Stimulated activated CD8-positive, alpha-beta memory T cell treated with anti-CD3 and anti-CD28 coated beads, Interleukin-7, amount 100 ng/mL, for 48 hours (primary cell): ENCODE data around the gene GPR61.

ENCODE experiments used
- DNase-seq, 2 donors: peaks; one replicate each; pipeline ENCODE4 v3.0.0-alpha.2; 2020; ENCODE audit warnings: low read depth in 1 of 2; ENCODE audit errors: extremely low read depth in 1 of 2

Gene GPR61

DNA sequence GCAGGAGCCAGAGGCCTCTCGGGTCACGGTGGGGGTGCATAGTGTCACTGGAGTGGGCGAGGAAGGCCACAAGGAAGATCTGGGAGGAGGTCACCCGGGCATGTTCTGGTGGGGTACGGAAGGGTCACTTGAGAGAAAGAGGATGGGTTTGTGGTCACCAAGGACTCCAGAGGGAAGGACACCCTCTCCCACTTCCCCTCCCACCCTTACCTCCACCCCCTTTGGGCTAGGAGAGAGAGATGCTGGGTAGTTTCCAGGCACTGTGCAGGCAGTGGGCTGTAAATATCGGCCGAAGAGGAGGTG is 30.8 kb upstream of the GPR61 start:
- DNase-seq, result no peak

- peak; percentile 30 for DNase-seq
Measured at GRCh38 chr1:109509176-109510134, 30.2 kb upstream of the GPR61 start, which contains the start of gene AMIGO1. Gene AMIGO1, minus strand, starts transcription at chr1:109509727. Its CDS starts 815 bp downstream, at chr1:109508912.

- no peak for DNase-seq
Measured at GRCh38 chr1:109513110-109513710, 26.5 kb upstream of the GPR61 start.

- DNase-seq, result no peak
Measured at GRCh38 chr1:109514846-109515245, 24.8 kb upstream of the GPR61 start.

DNA sequence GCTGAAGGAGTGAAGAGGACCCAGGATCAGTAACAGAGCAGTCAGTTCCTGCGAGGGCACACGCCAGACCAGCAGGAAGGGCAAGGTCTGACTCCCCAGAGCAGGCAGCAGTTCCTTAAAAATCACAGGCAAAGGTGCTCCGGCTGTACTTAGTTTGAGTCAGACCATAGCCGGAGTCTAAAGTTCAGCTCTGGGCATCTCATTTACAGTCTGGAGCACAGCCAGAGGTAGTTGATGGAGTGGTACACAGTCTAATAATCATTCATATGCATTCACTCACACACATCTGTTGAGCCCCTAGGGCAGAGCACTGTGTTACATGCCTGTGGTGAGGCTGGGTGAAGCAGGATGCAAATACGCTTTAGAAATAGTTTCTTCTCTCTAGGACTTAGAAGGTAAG is 22.8 kb upstream of the GPR61 start:
- no peak for DNase-seq

- DNase-seq, result no peak
Measured at GRCh38 chr1:109517337-109517736, 22.3 kb upstream of the GPR61 start.

DNA sequence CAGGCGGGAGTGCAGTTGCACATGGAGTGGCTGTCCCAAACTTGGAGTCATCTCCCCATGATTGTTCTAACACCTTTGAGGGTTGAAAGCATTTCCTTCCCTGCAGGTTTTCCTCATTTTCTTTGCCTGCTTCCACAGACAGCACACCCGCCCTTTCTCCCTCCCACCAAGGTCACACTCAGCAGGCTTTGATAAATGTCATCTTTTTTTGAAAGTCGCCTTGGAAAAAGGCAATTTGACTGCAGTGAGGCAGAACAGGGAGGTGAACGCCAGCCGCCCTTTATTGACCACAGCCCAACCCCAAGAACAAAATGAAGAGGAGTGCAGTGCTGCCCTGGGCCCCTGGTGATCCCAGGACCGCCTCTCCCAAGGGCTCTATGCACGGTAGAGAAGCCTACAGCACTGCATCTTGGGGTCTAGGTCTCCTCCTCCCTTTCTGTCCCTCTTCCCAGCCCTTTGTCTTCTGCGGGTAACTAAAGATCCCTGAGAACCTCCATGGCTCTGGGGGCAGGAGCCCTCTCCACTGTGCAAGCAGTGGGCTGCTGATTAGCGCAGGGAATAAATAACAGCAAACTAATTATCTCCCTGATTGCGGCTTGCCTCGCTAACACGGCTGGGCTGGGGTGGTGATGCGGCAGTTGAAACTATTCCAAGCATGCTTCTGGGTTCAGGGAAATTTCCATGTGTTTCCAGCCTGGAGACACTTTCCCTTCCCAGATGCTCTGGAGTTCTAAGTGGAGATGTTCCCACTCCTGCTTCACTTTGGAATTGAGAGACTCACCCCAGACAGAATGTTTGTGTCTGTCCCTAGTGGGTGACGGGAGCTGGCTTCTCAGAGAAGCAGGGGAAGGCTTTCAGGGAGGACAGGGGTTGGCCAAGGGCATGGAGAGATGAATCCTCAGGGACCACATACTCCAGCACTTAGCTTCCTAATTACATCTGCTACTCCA is 18.4 kb upstream of the GPR61 start:
- no peak for DNase-seq

- DNase-seq, result no peak
Measured at GRCh38 chr1:109522026-109522425, 17.6 kb upstream of the GPR61 start.

GRCh38 chr1:109523706-109524105 is 16.0 kb upstream of the GPR61 start:
- DNase-seq, result no peak

DNA sequence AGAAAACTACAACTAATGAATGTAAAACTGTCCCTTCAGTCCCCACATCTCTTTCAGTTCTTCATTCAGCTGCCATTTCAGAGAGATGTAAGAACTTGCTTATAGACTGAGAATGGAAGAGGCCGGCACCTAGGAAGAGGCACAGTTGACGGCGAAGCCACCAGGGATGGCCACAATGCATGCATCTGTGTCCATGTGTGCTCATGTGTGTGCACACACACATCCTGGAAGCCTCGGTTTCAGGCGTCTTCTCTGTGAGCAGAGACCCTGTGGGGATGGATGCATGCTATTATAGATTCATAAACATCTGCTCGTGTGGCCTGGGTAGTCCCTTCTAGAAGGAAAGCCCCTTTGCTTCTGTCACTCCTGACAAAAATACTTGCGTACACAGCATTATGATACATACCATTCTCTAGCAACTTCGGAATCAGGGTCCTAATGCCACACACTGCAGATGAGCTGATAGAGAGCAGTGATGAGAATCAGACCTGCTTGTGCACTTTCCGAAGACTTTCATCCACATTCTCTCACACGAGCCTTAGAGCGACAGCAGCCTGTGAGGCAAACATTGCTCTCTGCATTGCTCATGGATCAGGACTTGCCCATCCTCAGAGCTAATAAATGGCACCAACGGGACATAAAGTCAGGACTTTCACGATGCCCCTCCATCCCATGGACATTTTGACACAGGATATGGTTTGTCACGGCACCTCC is 12.4 kb upstream of the GPR61 start:
- DNase-seq, result no peak

DNA sequence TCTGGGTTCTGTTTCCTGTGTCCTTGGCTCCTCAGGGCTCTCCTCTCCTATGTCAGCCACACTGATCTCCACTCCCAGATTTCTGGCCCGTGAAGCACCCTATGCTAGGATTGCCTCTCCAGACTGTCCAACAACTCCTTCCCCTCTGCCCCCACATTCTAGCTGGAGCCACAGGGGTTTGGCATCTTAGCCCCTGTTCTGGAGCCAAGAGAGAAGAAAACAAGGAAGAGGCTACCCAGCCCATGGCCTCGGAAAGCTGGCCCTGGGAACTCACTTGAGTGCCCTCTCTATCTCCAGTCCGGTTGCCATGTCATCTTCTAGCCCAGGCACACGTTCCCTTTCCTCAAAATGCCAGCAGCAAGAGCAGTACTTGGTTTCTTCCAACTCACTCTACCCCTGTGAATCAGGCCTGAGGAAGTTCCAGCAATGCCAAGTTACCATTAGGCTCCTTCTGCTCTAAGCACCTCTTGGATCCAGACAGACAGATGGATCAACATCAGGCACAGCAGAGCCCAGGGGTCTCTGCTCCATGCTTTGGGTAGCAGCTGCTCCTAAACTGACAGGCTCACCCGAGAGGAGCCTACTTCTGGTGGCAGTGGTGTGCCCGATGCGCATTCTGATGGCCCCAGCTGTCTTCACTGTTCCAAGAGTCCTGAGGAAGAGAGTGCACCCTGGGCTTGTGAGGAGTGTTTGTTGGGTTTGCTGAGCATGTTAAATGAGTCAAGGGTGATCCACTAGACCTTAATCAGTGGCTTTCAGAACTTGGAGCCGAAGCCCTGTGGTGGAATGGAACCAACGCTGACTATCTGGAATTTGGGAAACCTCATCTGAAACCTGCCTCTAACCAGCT is 11.6 kb upstream of the GPR61 start:
- no peak for DNase-seq

- no peak for DNase-seq
Measured at GRCh38 chr1:109528712-109529111, 11.0 kb upstream of the GPR61 start.

DNA sequence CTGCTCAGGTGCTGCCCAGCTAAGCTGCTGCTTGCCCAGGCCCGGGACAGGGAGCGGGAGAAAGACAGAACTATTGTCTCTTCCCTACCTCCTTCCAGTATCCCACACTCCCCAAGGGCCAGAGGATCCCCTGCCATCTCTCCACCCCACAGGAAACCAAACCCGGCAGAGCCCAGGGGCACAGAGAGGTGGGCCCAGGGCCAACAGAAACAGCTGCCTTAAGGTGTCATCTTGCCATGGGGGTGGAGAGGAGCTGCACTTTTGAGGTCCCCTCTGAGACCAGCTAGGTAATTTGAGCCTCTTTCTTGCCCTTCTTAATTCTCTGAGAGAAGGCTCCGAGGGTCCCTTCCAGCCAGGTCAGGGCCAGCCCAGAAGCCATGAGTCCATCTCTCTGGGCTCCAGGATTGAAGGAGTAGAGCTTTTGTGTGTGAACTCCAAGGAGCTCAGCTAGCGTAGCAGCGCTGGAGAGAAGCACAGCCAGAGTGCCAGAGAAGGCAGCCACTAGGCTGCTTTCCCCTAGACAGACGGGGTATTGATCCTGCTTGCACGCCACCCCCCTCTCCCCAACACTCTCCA is 9.7 kb upstream of the GPR61 start:
- no peak for DNase-seq

- no peak for DNase-seq
Measured at GRCh38 chr1:109530457-109531087, 9.1 kb upstream of the GPR61 start.

DNA sequence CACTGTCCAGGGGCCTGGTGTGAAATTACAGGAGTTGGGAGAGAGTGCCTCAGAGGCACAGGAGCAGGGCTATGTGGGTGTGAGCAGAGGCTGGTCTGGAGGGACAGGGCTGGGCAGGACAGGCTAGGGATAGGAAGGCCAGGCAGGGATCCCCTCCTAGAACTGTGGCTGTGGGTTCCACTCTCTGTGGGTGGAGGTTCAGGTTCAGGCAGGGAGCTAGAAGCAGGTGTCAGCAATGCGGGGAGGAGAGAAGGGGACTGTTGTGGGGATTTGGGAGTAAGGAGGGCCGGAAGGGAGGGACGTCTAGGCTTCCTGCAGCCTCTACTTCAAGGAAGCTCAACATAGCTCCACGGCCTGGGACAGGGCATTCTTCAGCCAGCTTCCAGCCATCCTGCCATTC is 8.3 kb upstream of the GPR61 start:
- DNase-seq, result no peak

DNA sequence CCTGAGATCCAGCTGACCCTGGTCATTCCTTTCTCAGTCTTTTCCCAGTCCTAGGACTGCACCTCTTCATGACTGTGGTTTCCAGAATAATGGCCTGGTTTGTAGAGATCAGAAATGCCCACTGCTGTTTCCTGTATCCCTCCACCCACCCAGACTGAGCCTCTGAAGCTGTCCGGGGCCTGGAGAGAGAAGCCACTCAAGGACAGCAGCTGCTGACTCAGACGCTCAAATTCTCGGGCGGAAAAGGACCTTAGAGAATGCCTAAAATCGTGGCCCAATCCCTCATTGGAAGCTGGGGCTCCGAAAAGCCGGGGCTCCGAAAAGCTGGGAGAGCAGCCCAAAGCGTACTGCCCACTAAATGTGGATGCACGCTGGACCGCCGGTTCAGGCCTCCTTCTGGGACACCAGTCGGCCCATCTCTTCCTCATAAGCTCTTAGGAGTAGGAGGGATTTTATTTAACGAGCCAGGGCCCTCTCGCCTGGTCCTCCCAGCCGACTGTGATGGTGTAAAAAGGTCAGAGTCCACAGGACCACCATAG is 7.8 kb upstream of the GPR61 start:
- DNase-seq, result no peak

- peak; percentile 71 to 82 for DNase-seq
Measured at GRCh38 chr1:109532365-109533136, 7.1 kb upstream of the GPR61 start.

DNA sequence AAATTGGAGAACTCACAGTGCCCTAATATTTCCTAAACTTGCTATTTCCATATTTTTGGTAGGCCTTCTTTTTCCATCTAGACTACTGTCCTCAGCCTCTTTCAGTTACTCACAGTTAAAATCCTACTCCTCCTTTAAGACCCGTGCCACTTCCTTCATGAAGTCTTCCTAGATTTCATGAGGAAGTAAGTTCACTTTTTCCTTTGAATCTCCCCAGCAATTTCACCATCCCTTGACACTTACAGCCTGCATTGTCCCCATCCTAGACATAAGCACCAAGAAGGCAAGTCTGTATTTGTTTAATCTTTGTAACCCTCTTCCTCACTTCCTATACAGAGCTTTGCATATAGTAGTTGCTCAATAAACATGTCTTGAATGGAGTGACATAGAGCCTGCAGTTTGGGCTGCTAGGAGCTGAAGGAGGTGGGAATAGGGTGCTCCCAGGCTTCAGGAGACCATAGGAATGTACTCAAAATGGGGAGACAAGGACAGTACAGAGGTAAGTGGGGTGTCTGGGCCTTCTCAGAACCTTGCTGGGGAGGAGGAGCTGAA is 5.3 kb upstream of the GPR61 start:
- DNase-seq, result no peak
